GM12878 (cell line): Measurements from ENCODE around the gene LRR1. TPM values are rescaled to one million over a fixed set of nuclear protein-coding genes. Genes with fewer than 3 reads are reported as not detected.
A peak's percentile ranks its signal among the peaks of the same experiment; 100 is the strongest.

ENCODE experiments used
- ATAC-seq: fragments of 200-7000 bp; cut with Tn5 transposase; 3 replicates; pipeline ENCODE4 v1.9.1; 2020; ENCODE audit warnings: mild to moderate bottlenecking, moderate library complexity
- BruUV-seq: library from RNA; stranded (reverse); fragments of 400-500 nt; replicated peaks from 2 replicates; lab custom pipeline; 2021; lab: Mats Ljungman, UMichigan
- CTCF ChIA-PET: fragments of 300-600 bp; sonication (Branson Sonifier 250); formaldehyde crosslinking; extraction: SDS; loops from one replicate; lab custom pipeline; 2021; ENCODE audit warnings: inconsistent platforms; lab: Yijun Ruan, JAX
- POLR2A ChIA-PET: fragments of 350-600 bp; formaldehyde crosslinking; extraction: SDS; loops from one replicate; lab custom pipeline; 2021; ENCODE audit warnings: inconsistent platforms; lab: Charles Lee
- RAD21 ChIA-PET: fragments of 300-600 bp; sonication (Branson Sonifier 250); formaldehyde crosslinking; loops from one replicate; lab custom pipeline; 2023; ENCODE audit warnings: antibody characterized with exemption; ENCODE audit not compliant: unreplicated experiment; lab: Charles Lee
- SMC1A ChIA-PET: fragments of 300-600 bp; sonication (Branson Sonifier 250); formaldehyde crosslinking; loops from one replicate; lab custom pipeline; 2023; ENCODE audit not compliant: unreplicated experiment, uncharacterized antibody; lab: Charles Lee
- DNase-seq: peaks from one replicate; pipeline ENCODE4 v3.0.0-alpha.2; 2011; ENCODE audit warnings: low read depth, low spot score
- FAIRE-seq: peaks from 3 replicates; lab custom pipeline; 2011; peaks lifted over from hg19 to GRCh38; lab: Jason Lieb, UNC
- H2AFZ ChIP-seq: 2 replicates; pipeline ENCODE4 v1.6.0; 2011; ENCODE audit warnings: low read depth, low read length, control low read depth; ENCODE audit not compliant: control insufficient read depth
- H3K27ac ChIP-seq: 2 replicates; pipeline ENCODE4 v1.5.1; 2011; ENCODE audit warnings: control low read depth; ENCODE audit not compliant: control insufficient read depth, insufficient read depth
- H3K27me3 ChIP-seq, 2 experiments: replicated peaks in 1 of 2; 2 replicates each; pipeline versions ENCODE4 v1.6.0 to v1.6.1; 2011; ENCODE audit warnings: low read length in 1 of 2; ENCODE audit not compliant: control insufficient read depth in 2 of 2, insufficient read depth in 2 of 2
- H3K36me3 ChIP-seq, 2 experiments: 2 replicates each; pipeline ENCODE4 v1.5.1; 2011; ENCODE audit warnings: low read length in 1 of 2; ENCODE audit not compliant: control insufficient read depth in 2 of 2, insufficient read depth in 2 of 2
- H3K4me1 ChIP-seq: 2 replicates; pipeline ENCODE4 v1.6.1; 2011; ENCODE audit warnings: mild to moderate bottlenecking, low read length, moderate library complexity, mixed read lengths; ENCODE audit not compliant: control insufficient read depth, insufficient read depth
- H3K4me2 ChIP-seq: 2 replicates; pipeline ENCODE4 v1.6.0; 2011; ENCODE audit warnings: control low read depth; ENCODE audit not compliant: control insufficient read depth, insufficient read depth
- H3K4me3 ChIP-seq: fragments of 200-600 bp; sonication (generic); 2 replicates; pipeline ENCODE4 v1.5.1; 2016
- H3K79me2 ChIP-seq: 2 replicates; pipeline ENCODE4 v1.6.0; 2011; ENCODE audit warnings: low read length; ENCODE audit not compliant: control insufficient read depth, insufficient read depth
- H3K9ac ChIP-seq: 2 replicates; pipeline ENCODE4 v1.8.0; 2011; ENCODE audit warnings: low read length, control low read depth, mixed read lengths; ENCODE audit not compliant: control insufficient read depth, insufficient read depth
- H3K9me3 ChIP-seq: replicated peaks from 3 replicates; pipeline ENCODE4 v1.5.1; 2011; ENCODE audit warnings: mild to moderate bottlenecking, low read length; ENCODE audit not compliant: control insufficient read depth, insufficient read depth
- H4K20me1 ChIP-seq: 2 replicates; pipeline ENCODE4 v1.6.0; 2011; ENCODE audit not compliant: control insufficient read depth, insufficient read depth
- ATF7 ChIP-seq: fragments of 450-650 bp; IDR thresholded peaks from 2 replicates; pipeline ENCODE4 v1.6.1; 2016; ENCODE audit warnings: low read depth, mild to moderate bottlenecking
- BCL11A ChIP-seq: IDR thresholded peaks from 2 replicates; pipeline ENCODE4 v1.6.1; 2011; ENCODE audit warnings: low read depth, low read length
- BRCA1 ChIP-seq: IDR thresholded peaks from 2 replicates; pipeline ENCODE4 v1.6.1; 2011; ENCODE audit warnings: low read depth, low read length, improper control_type of control experiment
- FOXK2 ChIP-seq: fragments of 450-650 bp; IDR thresholded peaks from 2 replicates; pipeline ENCODE4 v1.6.1; 2017; ENCODE audit warnings: mild to moderate bottlenecking, moderate library complexity
- HCFC1 ChIP-seq: fragments of 150-350 bp; IDR thresholded peaks from 2 replicates; pipeline ENCODE4 v1.6.1; 2014; ENCODE audit warnings: low read length
- NR2C1 ChIP-seq: fragments of 450-650 bp; IDR thresholded peaks from 2 replicates; pipeline ENCODE4 v1.6.1; 2017; ENCODE audit warnings: antibody characterized with exemption, mild to moderate bottlenecking, moderate library complexity
- NR2C2 ChIP-seq: IDR thresholded peaks from 2 replicates; pipeline ENCODE4 v1.6.1; 2011; ENCODE audit warnings: borderline replicate concordance, low read depth; ENCODE audit not compliant: control insufficient read depth, insufficient read length
- RBBP5 ChIP-seq: fragments of 200-600 bp; sonication (generic); conservative IDR thresholded peaks from 2 replicates; pipeline ENCODE4 v1.6.1; 2016
- SP1 ChIP-seq: IDR thresholded peaks from one replicate; pipeline ENCODE4 v1.6.1; 2011; ENCODE audit warnings: low read depth, low read length
- SPI1 ChIP-seq: IDR thresholded peaks from 2 replicates; pipeline ENCODE4 v1.6.1; 2011; ENCODE audit warnings: low read depth, mild to moderate bottlenecking, low read length, moderate library complexity, borderline replicate concordance; ENCODE audit not compliant: insufficient read depth
- TCF7 ChIP-seq: IDR thresholded peaks from 2 replicates; pipeline ENCODE4 v1.6.1; 2014; ENCODE audit warnings: antibody characterized with exemption, borderline replicate concordance
- ZNF622 ChIP-seq: fragments of 450-650 bp; IDR thresholded peaks from 2 replicates; pipeline ENCODE4 v1.6.1; 2017; ENCODE audit warnings: mild to moderate bottlenecking, inconsistent platforms
- WGBS: methylation state at CpG from one replicate; pipeline ENCODE4 v1.1.6; 2016; ENCODE audit warnings: low lambda C conversion rate; ENCODE audit not compliant: insufficient replicate concordance, insufficient coverage; ENCODE audit errors: missing lambda C conversion rate; 5-methylcytosine and 5-hydroxymethylcytosine counted together
- in situ Hi-C: fragments of 300-500 bp; cut with MboI; formaldehyde crosslinking; loops from 9 replicates; pipeline ENCODE4 v1.14.3; 2018; ENCODE audit warnings: mixed read lengths
- intact Hi-C: fragments of 100-400 bp; cut with micrococcal nuclease; formaldehyde crosslinking; loops from one replicate; pipeline ENCODE4 v1.14.2; 2022; ENCODE audit not compliant: unreplicated experiment
- polyA plus RNA-seq, 11 experiments: library from polyadenylated mRNA; depleted of rRNA in 4 of 11; unstranded in 6 of 11; stranded (reverse) in 5 of 11; fragments of >200 nt; fragmentation: Nextera tagmentation in 4 of 11; fragmentation: Illumina TruSeq in 1 of 11; extraction: Ambion mirVana in 4 of 11; extraction: Trizol in 1 of 11; gene quantifications; 1 replicate in 1 of 11; 2 replicates in 10 of 11; pipeline versions ENCODE4 v1.2.1 to v1.2.3, GENCODE V29; 2011 to 2016; ENCODE audit warnings: inconsistent platforms in 2 of 11, missing spikeins in 2 of 11, low read depth in 1 of 11
- total RNA-seq, 4 experiments: library from RNA; depleted of rRNA in 3 of 4; stranded (reverse); fragments of >200 nt in 3 of 4; fragmentation: Illumina TruSeq in 1 of 4; extraction: Trizol in 1 of 4; gene quantifications; 2 replicates each; pipeline versions ENCODE4 v1.2.1 to v1.2.3, GENCODE V29; 2013 to 2021

The LRR1 gene
- total and polyA plus RNA-seq, 10 of the 15 experiments (the other 5 are each of a cell fraction or from before 2014, with no cell fraction given) = 36.9 to 110 (median 53.1) TPM

DNA sequence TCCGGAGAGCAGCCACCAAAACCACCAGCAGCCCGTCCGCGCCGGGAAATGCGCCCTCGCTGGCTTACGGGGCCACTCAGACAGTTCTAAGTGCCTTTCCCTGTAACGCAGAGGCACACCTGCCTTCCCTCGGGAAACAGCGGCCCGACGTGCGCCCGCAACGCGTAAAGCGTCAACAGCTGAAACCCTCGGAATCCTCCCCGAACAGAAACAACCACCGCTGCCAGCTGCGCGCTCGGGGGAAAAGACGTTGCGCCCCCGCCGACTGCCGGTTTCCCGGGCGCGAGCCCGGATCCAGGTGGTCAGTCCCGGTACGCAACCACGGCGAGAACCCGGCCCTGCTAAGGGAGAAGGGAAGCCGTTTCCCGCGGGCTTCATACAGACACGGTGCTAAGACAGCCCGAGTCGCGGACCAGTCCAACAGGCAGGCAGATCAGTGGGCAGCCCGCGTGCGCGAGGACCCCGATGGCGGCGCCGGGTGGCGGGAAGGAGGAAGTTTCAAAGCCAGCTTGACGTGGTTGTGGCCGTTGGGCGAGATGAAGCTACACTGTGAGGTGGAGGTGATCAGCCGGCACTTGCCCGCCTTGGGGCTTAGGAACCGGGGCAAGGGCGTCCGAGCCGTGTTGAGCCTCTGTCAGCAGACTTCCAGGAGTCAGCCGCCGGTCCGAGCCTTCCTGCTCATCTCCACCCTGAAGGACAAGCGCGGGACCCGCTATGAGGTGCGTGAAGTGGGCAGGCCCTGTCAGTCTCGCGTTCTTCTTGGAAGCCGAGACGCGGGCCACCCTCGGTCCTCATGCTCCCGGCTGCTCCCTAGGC, at the start of gene LRR1 (continued):
- TF ChIP-seq ZNF622 (no peak), BRCA1 (peak; percentile 53; the same call in 1 of the 2 replicates), FOXK2 (peak; percentile 81), NR2C2 (no peak)
- TF ChIP-seq, all 136 proteins: peak for 61

DNA sequence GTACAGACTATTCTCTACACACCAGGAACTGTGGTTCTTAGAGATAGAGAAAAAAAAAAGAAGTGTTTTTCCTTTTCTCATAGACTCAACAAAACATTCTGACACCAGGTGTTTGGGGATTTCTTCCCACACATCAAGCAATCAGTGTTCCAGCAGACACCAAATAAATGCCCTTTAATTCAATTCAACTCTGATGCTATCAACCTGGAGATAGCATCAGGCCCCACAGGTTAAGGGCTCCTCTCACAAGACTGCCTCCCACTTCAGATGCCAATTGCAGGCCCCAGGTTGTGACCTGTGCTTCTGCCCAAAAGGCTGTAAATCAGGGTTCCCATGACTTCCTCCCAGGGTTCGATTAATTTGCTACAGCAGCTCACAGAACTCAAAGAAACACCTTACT, 49.3 kb upstream of the LRR1 start:
- no peak overlapping the region for H3K27ac ChIP-seq
- DNase-seq (no peak), ATAC-seq (no peak), FAIRE-seq (no peak)
- ChIA-PET POLR2A (no interaction called here), SMC1A (interaction anchor here (1.1 to 1.6 kb wide), 3 partner anchors 11 to 51 kb away, joined by 3 read pairs; no protein-coding TSS in a partner anchor), RAD21 (interaction anchor here (2.3 kb wide), 1 partner anchor 88 kb away, joined by 12 read pairs; no protein-coding TSS in a partner anchor), CTCF (interaction anchor here (0.8 to 3.7 kb wide), 4 partner anchors 15 to 88 kb away, joined by 3 to 29 read pairs (median 3); no protein-coding TSS in a partner anchor)
- no peaks in the 10 kb centered on the region for H3K36me3 ChIP-seq
- H2AFZ ChIP-seq = no peak overlapping the region
- no peak overlapping the region for H3K4me3 ChIP-seq
- no peaks in the 10 kb centered on the region for H3K4me1 ChIP-seq
- TF ChIP-seq SPI1 (no peak), BCL11A (no peak), SP1 (no peak), TCF7 (no peak), RBBP5 (no peak), HCFC1 (no peak), ATF7 (no peak), NR2C1 (no peak)
- in situ Hi-C loops = no loop called here
- 6% methylated on average over 1 of the region's 1 CpG for whole genome bisulfite sequencing
- no peaks in the 10 kb centered on the region for H3K79me2 ChIP-seq
- no peaks in the 10 kb centered on the region for H3K9me3 ChIP-seq
- no peaks in the 10 kb centered on the region for H4K20me1 ChIP-seq
- intact Hi-C loops = no loop called here
- no TSS peak for BruUV-seq
- no peak overlapping the region for H3K4me2 ChIP-seq
- H3K9ac ChIP-seq = no peak overlapping the region
- H3K27me3 ChIP-seq = no peaks in the 10 kb centered on the region
